GM12878 (cell line): ENCODE data around the gene WNT9B. TPM values are rescaled to one million over a fixed set of nuclear protein-coding genes. Genes with fewer than 3 reads are reported as not detected.

ENCODE experiments used
- ATAC-seq: fragments of 200-7000 bp; cut with Tn5 transposase; 3 replicates; pipeline ENCODE4 v1.9.1; 2020; ENCODE audit warnings: mild to moderate bottlenecking, moderate library complexity
- BruUV-seq: library from RNA; stranded (reverse); fragments of 400-500 nt; replicated peaks from 2 replicates; lab custom pipeline; 2021; lab: Mats Ljungman, UMichigan
- CTCF ChIA-PET: fragments of 300-600 bp; sonication (Branson Sonifier 250); formaldehyde crosslinking; extraction: SDS; loops from one replicate; lab custom pipeline; 2021; ENCODE audit warnings: inconsistent platforms; lab: Yijun Ruan, JAX
- POLR2A ChIA-PET: fragments of 350-600 bp; formaldehyde crosslinking; extraction: SDS; loops from one replicate; lab custom pipeline; 2021; ENCODE audit warnings: inconsistent platforms; lab: Charles Lee
- RAD21 ChIA-PET: fragments of 300-600 bp; sonication (Branson Sonifier 250); formaldehyde crosslinking; loops from one replicate; lab custom pipeline; 2023; ENCODE audit warnings: antibody characterized with exemption; ENCODE audit not compliant: unreplicated experiment; lab: Charles Lee
- SMC1A ChIA-PET: fragments of 300-600 bp; sonication (Branson Sonifier 250); formaldehyde crosslinking; loops from one replicate; lab custom pipeline; 2023; ENCODE audit not compliant: unreplicated experiment, uncharacterized antibody; lab: Charles Lee
- DNase-seq: peaks from one replicate; pipeline ENCODE4 v3.0.0-alpha.2; 2011; ENCODE audit warnings: low read depth, low spot score
- FAIRE-seq: peaks from 3 replicates; lab custom pipeline; 2011; peaks lifted over from hg19 to GRCh38; lab: Jason Lieb, UNC
- H2AFZ ChIP-seq: 2 replicates; pipeline ENCODE4 v1.6.0; 2011; ENCODE audit warnings: low read depth, low read length, control low read depth; ENCODE audit not compliant: control insufficient read depth
- H3K27ac ChIP-seq: 2 replicates; pipeline ENCODE4 v1.5.1; 2011; ENCODE audit warnings: control low read depth; ENCODE audit not compliant: control insufficient read depth, insufficient read depth
- H3K27me3 ChIP-seq, 2 experiments: replicated peaks in 1 of 2; 2 replicates each; pipeline versions ENCODE4 v1.6.0 to v1.6.1; 2011; ENCODE audit warnings: low read length in 1 of 2; ENCODE audit not compliant: control insufficient read depth in 2 of 2, insufficient read depth in 2 of 2
- H3K36me3 ChIP-seq, 2 experiments: 2 replicates each; pipeline ENCODE4 v1.5.1; 2011; ENCODE audit warnings: low read length in 1 of 2; ENCODE audit not compliant: control insufficient read depth in 2 of 2, insufficient read depth in 2 of 2
- H3K4me1 ChIP-seq: 2 replicates; pipeline ENCODE4 v1.6.1; 2011; ENCODE audit warnings: mild to moderate bottlenecking, low read length, moderate library complexity, mixed read lengths; ENCODE audit not compliant: control insufficient read depth, insufficient read depth
- H3K4me2 ChIP-seq: 2 replicates; pipeline ENCODE4 v1.6.0; 2011; ENCODE audit warnings: control low read depth; ENCODE audit not compliant: control insufficient read depth, insufficient read depth
- H3K4me3 ChIP-seq: fragments of 200-600 bp; sonication (generic); 2 replicates; pipeline ENCODE4 v1.5.1; 2016
- H3K79me2 ChIP-seq: 2 replicates; pipeline ENCODE4 v1.6.0; 2011; ENCODE audit warnings: low read length; ENCODE audit not compliant: control insufficient read depth, insufficient read depth
- H3K9ac ChIP-seq: 2 replicates; pipeline ENCODE4 v1.8.0; 2011; ENCODE audit warnings: low read length, control low read depth, mixed read lengths; ENCODE audit not compliant: control insufficient read depth, insufficient read depth
- H3K9me3 ChIP-seq: replicated peaks from 3 replicates; pipeline ENCODE4 v1.5.1; 2011; ENCODE audit warnings: mild to moderate bottlenecking, low read length; ENCODE audit not compliant: control insufficient read depth, insufficient read depth
- H4K20me1 ChIP-seq: 2 replicates; pipeline ENCODE4 v1.6.0; 2011; ENCODE audit not compliant: control insufficient read depth, insufficient read depth
- BMI1 ChIP-seq: fragments of 450-650 bp; IDR thresholded peaks from 2 replicates; pipeline ENCODE4 v1.6.1; 2016; ENCODE audit warnings: mild to moderate bottlenecking, moderate library complexity, borderline replicate concordance
- NR2C1 ChIP-seq: fragments of 450-650 bp; IDR thresholded peaks from 2 replicates; pipeline ENCODE4 v1.6.1; 2017; ENCODE audit warnings: antibody characterized with exemption, mild to moderate bottlenecking, moderate library complexity
- ZNF207 ChIP-seq: fragments of 450-650 bp; IDR thresholded peaks from 2 replicates; pipeline ENCODE4 v1.6.1; 2014; ENCODE audit warnings: antibody characterized with exemption, mild to moderate bottlenecking, borderline replicate concordance
- WGBS: methylation state at CpG from one replicate; pipeline ENCODE4 v1.1.6; 2016; ENCODE audit warnings: low lambda C conversion rate; ENCODE audit not compliant: insufficient replicate concordance, insufficient coverage; ENCODE audit errors: missing lambda C conversion rate; 5-methylcytosine and 5-hydroxymethylcytosine counted together
- in situ Hi-C: fragments of 300-500 bp; cut with MboI; formaldehyde crosslinking; loops from 9 replicates; pipeline ENCODE4 v1.14.3; 2018; ENCODE audit warnings: mixed read lengths
- intact Hi-C: fragments of 100-400 bp; cut with micrococcal nuclease; formaldehyde crosslinking; loops from one replicate; pipeline ENCODE4 v1.14.2; 2022; ENCODE audit not compliant: unreplicated experiment
- polyA plus RNA-seq, 11 experiments: library from polyadenylated mRNA; depleted of rRNA in 4 of 11; unstranded in 6 of 11; stranded (reverse) in 5 of 11; fragments of >200 nt; fragmentation: Nextera tagmentation in 4 of 11; fragmentation: Illumina TruSeq in 1 of 11; extraction: Ambion mirVana in 4 of 11; extraction: Trizol in 1 of 11; gene quantifications; 1 replicate in 1 of 11; 2 replicates in 10 of 11; pipeline versions ENCODE4 v1.2.1 to v1.2.3, GENCODE V29; 2011 to 2016; ENCODE audit warnings: inconsistent platforms in 2 of 11, missing spikeins in 2 of 11, low read depth in 1 of 11
- total RNA-seq, 4 experiments: library from RNA; depleted of rRNA in 3 of 4; stranded (reverse); fragments of >200 nt in 3 of 4; fragmentation: Illumina TruSeq in 1 of 4; extraction: Trizol in 1 of 4; gene quantifications; 2 replicates each; pipeline versions ENCODE4 v1.2.1 to v1.2.3, GENCODE V29; 2013 to 2021
- TF ChIP-seq, protein P1 (sequence below): IDR thresholded peaks from 2 replicates; pipeline ENCODE4 v1.6.1; 2012; ENCODE audit warnings: mild to moderate bottlenecking, low read depth, low read length

WNT9B gene
- total and polyA plus RNA-seq, 10 of the 15 experiments (the other 5 are each of a cell fraction or from before 2014, with no cell fraction given) = not detected

DNA sequence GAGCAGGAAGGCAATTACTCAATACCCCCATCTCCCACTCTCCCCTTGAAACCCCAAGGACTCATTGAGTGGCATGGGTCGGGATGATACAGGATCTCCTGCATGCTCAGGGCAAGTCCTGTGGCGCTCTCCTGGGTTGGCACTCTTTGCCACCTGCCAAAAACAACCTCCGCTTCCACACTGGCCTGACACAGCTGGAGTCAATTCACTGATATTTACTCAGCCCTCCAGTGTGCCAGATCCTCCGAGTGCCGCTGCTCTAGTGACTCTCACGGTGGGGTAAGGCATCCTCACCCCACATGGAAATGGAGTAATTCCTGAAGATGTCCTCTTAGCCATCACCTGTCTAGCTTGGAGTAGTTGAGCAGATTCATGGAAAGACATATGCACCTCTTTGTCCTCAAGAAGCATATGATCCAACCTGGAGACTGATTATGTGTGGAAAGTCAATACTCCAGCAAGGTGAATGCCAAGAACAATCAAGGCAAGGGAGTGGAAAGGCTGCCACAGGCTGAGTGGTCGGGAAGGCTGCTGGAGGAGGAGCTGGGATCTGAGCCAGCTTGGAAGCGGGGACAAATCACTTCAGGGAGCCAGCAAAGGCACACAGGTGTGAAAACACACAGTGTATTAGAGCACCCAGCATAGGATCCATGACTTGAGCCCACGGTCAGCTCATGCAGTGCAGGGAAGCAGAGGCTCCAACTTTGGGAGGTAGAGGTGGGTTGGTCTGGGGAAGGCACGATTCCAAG lies 59.0 kb downstream of the WNT9B start:
- Histone ChIP-seq H3K4me1 (no peaks in the 10 kb centered on the region), H3K9ac (no peak overlapping the region), H4K20me1 (no peaks in the 10 kb centered on the region), H2AFZ (no peak overlapping the region), H3K36me3 (no peaks in the 10 kb centered on the region), H3K4me2 (no peak overlapping the region), H3K4me3 (no peak overlapping the region), H3K27ac (no peak overlapping the region)
- ChIA-PET CTCF (interaction anchor here (0.5 kb wide), 1 partner anchor 9 kb away, joined by 5 read pairs; no protein-coding TSS in a partner anchor), POLR2A (no interaction called here), RAD21 (no interaction called here)
- no peak for DNase-seq
- no TSS peak for BruUV-seq
- no peak for ATAC-seq
- FAIRE-seq = no peak
- intact Hi-C loops (no loop called here), in situ Hi-C loops (loop anchor here (5.0 kb wide), 1 partner anchor 48 kb away; no protein-coding TSS in a partner anchor)
- WGBS = 15% methylated on average over 10 of the region's 10 CpGs
- TF ChIP-seq, protein P1, sequence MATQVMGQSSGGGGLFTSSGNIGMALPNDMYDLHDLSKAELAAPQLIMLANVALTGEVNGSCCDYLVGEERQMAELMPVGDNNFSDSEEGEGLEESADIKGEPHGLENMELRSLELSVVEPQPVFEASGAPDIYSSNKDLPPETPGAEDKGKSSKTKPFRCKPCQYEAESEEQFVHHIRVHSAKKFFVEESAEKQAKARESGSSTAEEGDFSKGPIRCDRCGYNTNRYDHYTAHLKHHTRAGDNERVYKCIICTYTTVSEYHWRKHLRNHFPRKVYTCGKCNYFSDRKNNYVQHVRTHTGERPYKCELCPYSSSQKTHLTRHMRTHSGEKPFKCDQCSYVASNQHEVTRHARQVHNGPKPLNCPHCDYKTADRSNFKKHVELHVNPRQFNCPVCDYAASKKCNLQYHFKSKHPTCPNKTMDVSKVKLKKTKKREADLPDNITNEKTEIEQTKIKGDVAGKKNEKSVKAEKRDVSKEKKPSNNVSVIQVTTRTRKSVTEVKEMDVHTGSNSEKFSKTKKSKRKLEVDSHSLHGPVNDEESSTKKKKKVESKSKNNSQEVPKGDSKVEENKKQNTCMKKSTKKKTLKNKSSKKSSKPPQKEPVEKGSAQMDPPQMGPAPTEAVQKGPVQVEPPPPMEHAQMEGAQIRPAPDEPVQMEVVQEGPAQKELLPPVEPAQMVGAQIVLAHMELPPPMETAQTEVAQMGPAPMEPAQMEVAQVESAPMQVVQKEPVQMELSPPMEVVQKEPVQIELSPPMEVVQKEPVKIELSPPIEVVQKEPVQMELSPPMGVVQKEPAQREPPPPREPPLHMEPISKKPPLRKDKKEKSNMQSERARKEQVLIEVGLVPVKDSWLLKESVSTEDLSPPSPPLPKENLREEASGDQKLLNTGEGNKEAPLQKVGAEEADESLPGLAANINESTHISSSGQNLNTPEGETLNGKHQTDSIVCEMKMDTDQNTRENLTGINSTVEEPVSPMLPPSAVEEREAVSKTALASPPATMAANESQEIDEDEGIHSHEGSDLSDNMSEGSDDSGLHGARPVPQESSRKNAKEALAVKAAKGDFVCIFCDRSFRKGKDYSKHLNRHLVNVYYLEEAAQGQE = no peak
- TF ChIP-seq NR2C1 (no peak), ZNF207 (no peak), BMI1 (no peak)
- TF ChIP-seq, all 136 proteins: peak for 0
- Histone ChIP-seq H3K27me3 (peaks cover 0 to 2% of the 10 kb centered on the region in 2 experiments; a peak in 1 of 4 replicates), H3K9me3 (no peaks in the 10 kb centered on the region), H3K79me2 (no peaks in the 10 kb centered on the region)
- SMC1A ChIA-PET = no interaction called here
